Measurements from ENCODE around the gene KCTD14.

GRCh38 chr11:78061921-78062311, 38.8 kb upstream of the KCTD14 start:
- TF ChIP-seq POLR2AphosphoS5 (IDR thresholded peaks at IDR 0.05; ENCODE audit: low read depth, low read length): no peak
- TF ChIP-seq TAF1 (IDR thresholded peaks at IDR 0.05; ENCODE audit: borderline replicate concordance, insufficient read depth, low read length): no peak
